Neural progenitor cell (in vitro differentiated cells): ENCODE measurements around the gene GADL1.

Experiments
- EZH2 ChIP-seq: fragments of 200-600 bp; sonication (generic); IDR thresholded peaks from 2 replicates; pipeline ENCODE4 v1.6.1; 2017; ENCODE audit warnings: antibody characterized with exemption, mild to moderate bottlenecking, moderate library complexity
- TF ChIP-seq, protein P1 (sequence below): fragments of 200-600 bp; sonication (generic); IDR thresholded peaks from 2 replicates; pipeline ENCODE4 v1.5.1; 2017; ENCODE audit warnings: antibody characterized with exemption, mild to moderate bottlenecking

DNA sequence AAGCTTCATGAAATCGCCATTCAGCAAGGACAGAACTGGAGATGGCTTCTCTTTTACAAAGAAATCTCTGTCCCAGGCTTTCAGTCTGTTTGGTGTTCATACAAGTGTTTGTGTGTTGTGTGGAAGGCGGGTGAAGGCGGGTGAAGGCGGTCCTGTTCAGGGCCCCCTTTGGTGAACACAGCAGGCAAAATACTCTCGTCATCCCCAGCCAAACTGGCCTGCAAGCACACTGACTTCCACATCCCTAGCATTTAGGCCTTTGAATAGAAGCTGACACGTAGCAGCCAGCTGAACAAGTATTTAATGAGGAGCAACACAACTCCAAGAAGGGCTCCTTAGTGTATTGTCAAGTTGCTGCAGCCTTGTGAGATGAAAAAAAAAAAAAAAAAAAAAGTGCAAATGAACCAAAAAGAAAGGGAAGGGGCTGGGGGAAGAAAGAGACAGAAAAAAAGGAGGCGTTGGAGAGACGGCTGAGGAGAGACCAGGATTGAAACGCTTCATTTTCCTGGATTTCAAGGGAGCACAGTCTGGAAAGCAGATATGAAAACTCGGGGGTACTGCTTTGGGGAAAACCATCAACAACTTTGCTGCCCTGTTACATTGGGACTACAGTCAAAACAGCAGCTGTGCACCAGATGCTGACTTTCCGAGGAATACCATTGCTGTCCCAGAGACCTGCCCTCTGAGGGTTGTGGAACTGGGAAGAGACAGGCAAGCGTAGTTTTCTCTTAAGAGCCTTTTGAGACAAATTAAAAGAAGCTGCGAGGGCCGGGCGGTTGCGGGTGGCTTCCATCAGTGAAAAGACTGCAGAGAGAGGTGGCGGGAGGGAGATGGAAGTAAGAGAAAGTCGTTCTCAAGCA, 213.4 kb downstream of the GADL1 start:
- TF ChIP-seq, protein P1, sequence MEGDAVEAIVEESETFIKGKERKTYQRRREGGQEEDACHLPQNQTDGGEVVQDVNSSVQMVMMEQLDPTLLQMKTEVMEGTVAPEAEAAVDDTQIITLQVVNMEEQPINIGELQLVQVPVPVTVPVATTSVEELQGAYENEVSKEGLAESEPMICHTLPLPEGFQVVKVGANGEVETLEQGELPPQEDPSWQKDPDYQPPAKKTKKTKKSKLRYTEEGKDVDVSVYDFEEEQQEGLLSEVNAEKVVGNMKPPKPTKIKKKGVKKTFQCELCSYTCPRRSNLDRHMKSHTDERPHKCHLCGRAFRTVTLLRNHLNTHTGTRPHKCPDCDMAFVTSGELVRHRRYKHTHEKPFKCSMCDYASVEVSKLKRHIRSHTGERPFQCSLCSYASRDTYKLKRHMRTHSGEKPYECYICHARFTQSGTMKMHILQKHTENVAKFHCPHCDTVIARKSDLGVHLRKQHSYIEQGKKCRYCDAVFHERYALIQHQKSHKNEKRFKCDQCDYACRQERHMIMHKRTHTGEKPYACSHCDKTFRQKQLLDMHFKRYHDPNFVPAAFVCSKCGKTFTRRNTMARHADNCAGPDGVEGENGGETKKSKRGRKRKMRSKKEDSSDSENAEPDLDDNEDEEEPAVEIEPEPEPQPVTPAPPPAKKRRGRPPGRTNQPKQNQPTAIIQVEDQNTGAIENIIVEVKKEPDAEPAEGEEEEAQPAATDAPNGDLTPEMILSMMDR: no peak
- no peak for TF ChIP-seq EZH2
